ENCODE results near the gene PIP5K1A. TPM values are rescaled to one million over a fixed set of nuclear protein-coding genes. Genes with fewer than 3 reads are reported as not detected.
A peak's percentile ranks its signal among the peaks of the same experiment; 100 is the strongest.

PIP5K1A gene
- polyA plus RNA-seq, 1 of the 3 experiments (the other 2 are of a cell fraction): 66.0 TPM

GRCh38 chr1:151167116-151167515, 31.2 kb upstream of the PIP5K1A start:
- Histone ChIP-seq H3K4me2 (peak overlapping the region; percentile 93), H3K9me2 (no peaks in the 10 kb centered on the region), H3K9me3 (no peaks in the 10 kb centered on the region), H3K27me3 (ENCODE audit: insufficient read depth) (no peaks in the 10 kb centered on the region), H4K20me1 (ENCODE audit: insufficient read depth) (no peaks in the 10 kb centered on the region), H3K27ac (ENCODE audit: low read depth in 2 of 2, low read length in 1 of 2) (peak overlapping the region in 1 of 2 experiments; percentile 76; a peak in 1 of 4 replicates), H3K9ac (peak overlapping the region; percentile 81), H3K4me1 (ENCODE audit: control insufficient read depth in 1 of 2, insufficient read depth in 2 of 2, low read depth in 1 of 2, low read length in 1 of 2) (peaks cover 4 to 15% of the 10 kb centered on the region in 2 experiments; a peak in 2 of 4 replicates), H2AFZ (ENCODE audit: low read depth) (no peak overlapping the region), H3K79me2 (ENCODE audit: insufficient read depth) (peaks cover 40% of the 10 kb centered on the region), H3K36me3 (replicated peaks in 1 of 2; ENCODE audit: control insufficient read depth in 1 of 2, insufficient read depth in 2 of 2, low read length in 1 of 2) (peaks cover 17 to 27% of the 10 kb centered on the region in 2 experiments), H3K4me3 (ENCODE audit: low read depth in 2 of 2, low read length in 1 of 2) (peak overlapping the region; percentile 84 to 86), H3F3A (replicated peaks; ENCODE audit: insufficient read depth) (no peaks in the 10 kb centered on the region)
- POLR2A ChIA-PET: interaction anchor here (1.0 kb wide), 1 partner anchor 22 kb away, joined by 4 read pairs; no protein-coding TSS in a partner anchor
- TF ChIP-seq RXRA (IDR thresholded peaks at IDR 0.05; ENCODE audit: borderline replicate concordance, low read depth): no peak
- no peak for TF ChIP-seq FOXJ3 (CRISPR knock-in tag; IDR thresholded peaks at IDR 0.05)
- TF ChIP-seq TEAD4 (IDR thresholded peaks at IDR 0.05; ENCODE audit: borderline replicate concordance, insufficient read depth): no peak
- TF ChIP-seq RFX5 (IDR thresholded peaks at IDR 0.05; ENCODE audit: low read length): no peak
- no peak for TF ChIP-seq USF2 (IDR thresholded peaks at IDR 0.05; ENCODE audit: borderline replicate concordance, low read depth, low read length)
- TF ChIP-seq MAX (IDR thresholded peaks at IDR 0.05; ENCODE audit: low read depth): no peak
- TF ChIP-seq GATA2 (CRISPR knock-in tag; IDR thresholded peaks at IDR 0.05): no peak
- TF ChIP-seq ELF1 (IDR thresholded peaks at IDR 0.05): no peak
- TF ChIP-seq TAF1 (IDR thresholded peaks at IDR 0.05; ENCODE audit: borderline replicate concordance, low read depth, low read length): no peak
- DNase-seq: no peak
- WGBS (ENCODE audit: low lambda C conversion rate): 76% methylated on average over 6 of the region's 6 CpGs
- CTCF ChIA-PET: interaction anchor here (1.0 to 1.3 kb wide), 4 partner anchors 9 to 107 kb away, joined by 3 to 5 read pairs (median 4); partner anchors contain the start of gene TMOD4

DNA sequence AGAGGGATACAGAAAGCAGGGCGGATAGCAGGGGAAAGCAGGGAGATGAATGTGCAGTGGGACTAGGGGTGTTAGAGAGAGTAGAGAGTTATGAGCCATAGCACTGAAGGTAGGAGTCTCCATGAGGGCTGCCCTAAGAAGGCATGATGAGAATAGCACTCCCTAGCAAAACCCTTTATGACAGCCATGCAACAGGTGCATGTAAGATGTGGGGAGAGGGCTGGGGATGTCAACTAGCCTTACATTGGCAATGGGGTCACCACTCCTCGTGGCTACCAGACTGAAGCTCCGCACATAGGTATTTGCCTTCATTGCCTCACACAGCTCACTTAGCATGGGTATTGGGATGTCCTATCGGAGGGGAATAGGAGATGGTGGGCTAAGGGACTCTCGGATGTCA, 27.2 kb upstream of the PIP5K1A start:
- no peaks in the 10 kb centered on the region for H3K9me3 ChIP-seq
- peaks cover 20% of the 10 kb centered on the region for H3K79me2 ChIP-seq (ENCODE audit: insufficient read depth)
- H3K36me3 ChIP-seq (replicated peaks in 1 of 2; ENCODE audit: control insufficient read depth in 1 of 2, insufficient read depth in 2 of 2, low read length in 1 of 2): peaks cover 19 to 46% of the 10 kb centered on the region in 2 experiments
- H3K4me2 ChIP-seq: no peak overlapping the region
- no peak overlapping the region for H3K4me3 ChIP-seq (ENCODE audit: low read depth in 2 of 2, low read length in 1 of 2)
- no peaks in the 10 kb centered on the region for H4K20me1 ChIP-seq (ENCODE audit: insufficient read depth)
- no peak overlapping the region for H2AFZ ChIP-seq (ENCODE audit: low read depth)
- peaks cover 5% of the 10 kb centered on the region for H3F3A ChIP-seq (replicated peaks; ENCODE audit: insufficient read depth)
- H3K9ac ChIP-seq: no peak overlapping the region
- H3K9me2 ChIP-seq: no peaks in the 10 kb centered on the region
- no peak for DNase-seq
- CTCF ChIA-PET: interaction anchor here (1.7 kb wide), 1 partner anchor 81 kb away, joined by 4 read pairs; no protein-coding TSS in a partner anchor
- TF ChIP-seq RAD21 (IDR thresholded peaks at IDR 0.05; ENCODE audit: low read length) (no peak), GATA2 (CRISPR knock-in tag; IDR thresholded peaks at IDR 0.05) (no peak), REST (IDR thresholded peaks at IDR 0.05; ENCODE audit: low read depth, low read length) (no peak), JUND (IDR thresholded peaks at IDR 0.05) (no peak), FOSL2 (IDR thresholded peaks at IDR 0.05; ENCODE audit: borderline replicate concordance, low read depth) (no peak)
- peaks cover 4 to 8% of the 10 kb centered on the region in 2 experiments; a peak in 2 of 4 replicates for H3K4me1 ChIP-seq (ENCODE audit: control insufficient read depth in 1 of 2, insufficient read depth in 2 of 2, low read depth in 1 of 2, low read length in 1 of 2)
- WGBS (ENCODE audit: low lambda C conversion rate): 84% methylated on average over 3 of the region's 5 CpGs
- no peaks in the 10 kb centered on the region for H3K27me3 ChIP-seq (ENCODE audit: insufficient read depth)
- H3K27ac ChIP-seq (ENCODE audit: low read depth in 2 of 2, low read length in 1 of 2): no peak overlapping the region
- POLR2A ChIA-PET: interaction anchor here (2.3 kb wide), 1 partner anchor 19 kb away, joined by 7 read pairs; the partner anchor contains the start of gene VPS72

Data from SK-N-SH (cell line).